ENCODE results near the gene QPCT. TPM values are rescaled to one million over a fixed set of nuclear protein-coding genes. Genes with fewer than 3 reads are reported as not detected.
"Not testable (repeated sequence)": the region's sequence is repeated elsewhere in the genome, so short reads cannot be mapped to it uniquely, and the experiment has no call there.

Gene QPCT
- polyA plus RNA-seq, 1 donor, result 9.1 TPM

GRCh38 chr2:37402636-37403035 lies 58.2 kb downstream of the QPCT start:
- no peak for DNase-seq
- peaks cover 3% of the 10 kb centered on the region for H3K27me3 ChIP-seq (ENCODE audit: control insufficient read depth, insufficient read depth, low read length)
- H3K36me3 ChIP-seq (ENCODE audit: control insufficient read depth, insufficient read depth, low read length), result no peaks in the 10 kb centered on the region
- H3K9me3 ChIP-seq (ENCODE audit: control insufficient read depth, low read depth, low read length), result no peaks in the 10 kb centered on the region
- H3K4me3 ChIP-seq (ENCODE audit: low read length), result no peak overlapping the region
- H3K4me1 ChIP-seq (ENCODE audit: control insufficient read depth, insufficient read depth, low read length), result no peaks in the 10 kb centered on the region
- 100% methylated on average over 3 of the region's 6 CpGs for WGBS (ENCODE audit: insufficient coverage, low lambda C conversion rate)
- H3K27ac ChIP-seq (ENCODE audit: low read length), result no peak overlapping the region

- Histone ChIP-seq H3K9me3 (ENCODE audit: control insufficient read depth, low read depth, low read length) (no peaks in the 10 kb centered on the region), H3K27me3 (ENCODE audit: control insufficient read depth, insufficient read depth, low read length) (peaks cover 3% of the 10 kb centered on the region), H3K27ac (ENCODE audit: low read length) (no peak overlapping the region), H3K4me1 (ENCODE audit: control insufficient read depth, insufficient read depth, low read length) (no peaks in the 10 kb centered on the region), H3K36me3 (ENCODE audit: control insufficient read depth, insufficient read depth, low read length) (no peaks in the 10 kb centered on the region), H3K4me3 (ENCODE audit: low read length) (no peak overlapping the region)
- DNase-seq, result no peak
- WGBS (ENCODE audit: insufficient coverage, low lambda C conversion rate), result no CpG with 5 or more reads among the region's 2 CpGs
Observed at GRCh38 chr2:37405781-37406180, 61.4 kb downstream of the QPCT start.

GRCh38 chr2:37412231-37412630 lies 67.8 kb downstream of the QPCT start:
- Histone ChIP-seq H3K9me3 (ENCODE audit: control insufficient read depth, low read depth, low read length) (no peaks in the 10 kb centered on the region), H3K27ac (ENCODE audit: low read length) (no peak overlapping the region), H3K36me3 (ENCODE audit: control insufficient read depth, insufficient read depth, low read length) (no peaks in the 10 kb centered on the region), H3K4me1 (ENCODE audit: control insufficient read depth, insufficient read depth, low read length) (no peaks in the 10 kb centered on the region), H3K4me3 (ENCODE audit: low read length) (no peak overlapping the region), H3K27me3 (ENCODE audit: control insufficient read depth, insufficient read depth, low read length) (no peaks in the 10 kb centered on the region)
- no peak for DNase-seq
- WGBS (ENCODE audit: insufficient coverage, low lambda C conversion rate), result 83% methylated on average over 1 of the region's 6 CpGs

GRCh38 chr2:37413911-37414469 lies 69.6 kb downstream of the QPCT start:
- H3K4me1 ChIP-seq (ENCODE audit: control insufficient read depth, insufficient read depth, low read length); DNase-seq; H3K27me3 ChIP-seq (ENCODE audit: control insufficient read depth, insufficient read depth, low read length); H3K4me3 ChIP-seq (ENCODE audit: low read length); H3K36me3 ChIP-seq (ENCODE audit: control insufficient read depth, insufficient read depth, low read length); H3K27ac ChIP-seq (ENCODE audit: low read length); H3K9me3 ChIP-seq (ENCODE audit: control insufficient read depth, low read depth, low read length): not testable (repeated sequence)
- no CpG with 5 or more reads among the region's 4 CpGs for WGBS (ENCODE audit: insufficient coverage, low lambda C conversion rate)

- Histone ChIP-seq H3K27me3 (ENCODE audit: control insufficient read depth, insufficient read depth, low read length) (no peaks in the 10 kb centered on the region), H3K4me1 (ENCODE audit: control insufficient read depth, insufficient read depth, low read length) (no peaks in the 10 kb centered on the region), H3K9me3 (ENCODE audit: control insufficient read depth, low read depth, low read length) (no peaks in the 10 kb centered on the region), H3K27ac (ENCODE audit: low read length) (no peak overlapping the region), H3K36me3 (ENCODE audit: control insufficient read depth, insufficient read depth, low read length) (no peaks in the 10 kb centered on the region), H3K4me3 (ENCODE audit: low read length) (no peak overlapping the region)
- peak; percentile 9 to 22 for DNase-seq
- 0% methylated on average over 1 of the region's 8 CpGs for WGBS (ENCODE audit: insufficient coverage, low lambda C conversion rate)
Observed at GRCh38 chr2:37414470-37414949, 70.1 kb downstream of the QPCT start.

DNA sequence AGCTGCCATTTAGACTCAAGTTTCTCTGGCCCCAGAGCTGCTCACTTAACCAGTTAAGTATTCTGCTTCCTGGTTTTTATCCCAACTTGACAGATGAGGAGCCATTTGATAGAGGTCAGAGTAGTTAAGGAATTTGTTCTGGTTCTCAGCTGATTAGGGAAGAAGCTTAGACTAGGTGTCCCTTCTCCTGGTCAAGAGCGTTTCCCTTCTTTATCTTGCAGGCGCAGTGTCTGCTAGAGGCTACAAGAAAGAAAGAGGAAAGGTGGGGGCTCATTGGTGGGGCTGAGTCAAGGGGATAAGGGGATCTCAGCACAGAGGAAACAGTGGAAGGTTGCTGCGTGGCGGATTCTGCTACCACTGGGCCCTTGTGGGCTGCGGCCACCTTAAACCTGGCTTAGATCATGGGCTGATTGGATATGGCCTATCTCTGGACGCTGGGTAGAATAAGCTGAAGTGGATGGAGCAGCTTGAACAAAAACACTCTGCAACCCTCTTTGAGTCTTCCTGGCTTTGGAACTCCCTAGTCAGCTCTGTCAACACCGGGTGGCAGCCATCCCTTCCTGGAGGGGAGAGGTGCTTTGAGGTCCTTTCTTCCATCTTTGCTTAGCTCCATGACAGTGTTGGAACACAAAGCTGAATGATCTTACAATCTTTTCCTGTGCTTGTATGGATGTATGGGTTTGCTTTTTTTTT lies 70.8 kb downstream of the QPCT start:
- DNase-seq, result no peak
- WGBS (ENCODE audit: insufficient coverage, low lambda C conversion rate), result no CpG with 5 or more reads among the region's 7 CpGs

DNA sequence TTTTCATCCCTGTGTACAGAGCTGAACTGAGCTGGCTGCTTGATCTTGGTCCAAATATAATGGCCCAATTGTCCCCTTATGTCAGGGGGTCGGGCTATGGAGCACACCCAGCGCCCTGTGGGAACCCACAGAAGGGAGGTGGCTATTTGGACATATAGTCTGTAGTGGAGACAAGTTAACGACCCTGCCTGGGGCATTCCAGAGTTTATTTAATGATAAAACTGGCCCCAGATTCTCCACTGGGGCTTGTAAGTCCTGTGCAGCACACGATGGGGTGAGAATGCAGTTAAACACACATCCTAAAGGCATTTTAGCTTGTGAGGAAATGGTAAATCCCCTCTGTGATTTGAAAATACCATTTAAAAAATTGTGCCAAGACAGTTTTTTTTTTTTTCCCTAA lies 72.9 kb downstream of the QPCT start:
- DNase-seq, result no peak
- WGBS (ENCODE audit: insufficient coverage, low lambda C conversion rate), result no CpG with 5 or more reads among the region's 4 CpGs
- no peak overlapping the region for H3K4me3 ChIP-seq (ENCODE audit: low read length)
- H3K36me3 ChIP-seq (ENCODE audit: control insufficient read depth, insufficient read depth, low read length), result no peaks in the 10 kb centered on the region
- no peaks in the 10 kb centered on the region for H3K27me3 ChIP-seq (ENCODE audit: control insufficient read depth, insufficient read depth, low read length)
- no peaks in the 10 kb centered on the region for H3K4me1 ChIP-seq (ENCODE audit: control insufficient read depth, insufficient read depth, low read length)
- H3K27ac ChIP-seq (ENCODE audit: low read length), result no peak overlapping the region
- no peaks in the 10 kb centered on the region for H3K9me3 ChIP-seq (ENCODE audit: control insufficient read depth, low read depth, low read length)

More for the DNA sequence above, 70.8 kb downstream of the QPCT start:
- H3K4me3 ChIP-seq (ENCODE audit: low read length), result no peak overlapping the region
- H3K27ac ChIP-seq (ENCODE audit: low read length), result no peak overlapping the region
- no peaks in the 10 kb centered on the region for H3K4me1 ChIP-seq (ENCODE audit: control insufficient read depth, insufficient read depth, low read length)
- H3K36me3 ChIP-seq (ENCODE audit: control insufficient read depth, insufficient read depth, low read length), result no peaks in the 10 kb centered on the region
- H3K27me3 ChIP-seq (ENCODE audit: control insufficient read depth, insufficient read depth, low read length), result no peaks in the 10 kb centered on the region
- no peaks in the 10 kb centered on the region for H3K9me3 ChIP-seq (ENCODE audit: control insufficient read depth, low read depth, low read length)

DNA sequence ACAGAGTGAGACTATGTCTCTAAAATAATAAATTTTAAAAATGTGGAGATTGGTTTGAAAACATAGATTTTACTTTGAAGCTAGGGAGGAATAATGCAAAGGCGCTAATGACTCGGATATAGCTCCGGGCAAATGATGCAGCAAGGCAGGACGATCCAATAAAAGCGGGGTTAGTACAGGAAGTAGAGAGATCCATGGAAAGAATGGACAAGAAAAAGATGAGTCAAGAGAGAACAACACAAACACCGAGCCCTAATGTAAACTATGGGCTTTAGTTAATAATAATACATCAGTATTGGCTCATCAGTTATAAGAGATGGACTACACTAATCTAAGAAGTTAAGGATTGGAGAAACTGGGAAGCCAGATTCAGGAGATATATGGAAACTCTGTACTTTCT lies 74.5 kb downstream of the QPCT start:
- DNase-seq, result no peak
- H3K4me1 ChIP-seq (ENCODE audit: control insufficient read depth, insufficient read depth, low read length), result no peaks in the 10 kb centered on the region
- WGBS (ENCODE audit: insufficient coverage, low lambda C conversion rate), result 95% methylated on average over 6 of the region's 6 CpGs
- H3K4me3 ChIP-seq (ENCODE audit: low read length), result no peak overlapping the region
- no peaks in the 10 kb centered on the region for H3K36me3 ChIP-seq (ENCODE audit: control insufficient read depth, insufficient read depth, low read length)
- H3K9me3 ChIP-seq (ENCODE audit: control insufficient read depth, low read depth, low read length), result no peaks in the 10 kb centered on the region
- H3K27ac ChIP-seq (ENCODE audit: low read length), result no peak overlapping the region
- H3K27me3 ChIP-seq (ENCODE audit: control insufficient read depth, insufficient read depth, low read length), result no peaks in the 10 kb centered on the region

DNA sequence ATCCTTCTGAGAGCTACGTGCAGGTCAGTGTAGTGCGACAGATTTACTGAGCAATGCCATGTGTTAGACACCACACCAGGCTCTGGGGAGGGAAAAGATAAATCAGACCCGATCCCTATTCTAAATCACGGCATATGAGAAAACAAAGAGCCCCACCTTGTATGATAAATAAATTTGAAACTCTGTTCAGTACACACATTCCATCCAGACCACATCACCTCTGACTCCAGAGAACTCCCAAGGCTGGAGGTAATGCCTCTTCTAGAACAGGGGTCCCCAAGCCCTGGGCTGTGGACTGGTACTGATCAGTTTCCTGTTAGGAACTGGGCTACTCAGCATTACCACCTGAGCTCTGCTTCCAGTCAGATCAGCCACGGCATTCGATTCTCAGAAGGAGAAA lies 77.3 kb downstream of the QPCT start:
- H3K27ac ChIP-seq (ENCODE audit: low read length), result no peak overlapping the region
- DNase-seq, result no peak
- no CpG with 5 or more reads among the region's 6 CpGs for WGBS (ENCODE audit: insufficient coverage, low lambda C conversion rate)

DNA sequence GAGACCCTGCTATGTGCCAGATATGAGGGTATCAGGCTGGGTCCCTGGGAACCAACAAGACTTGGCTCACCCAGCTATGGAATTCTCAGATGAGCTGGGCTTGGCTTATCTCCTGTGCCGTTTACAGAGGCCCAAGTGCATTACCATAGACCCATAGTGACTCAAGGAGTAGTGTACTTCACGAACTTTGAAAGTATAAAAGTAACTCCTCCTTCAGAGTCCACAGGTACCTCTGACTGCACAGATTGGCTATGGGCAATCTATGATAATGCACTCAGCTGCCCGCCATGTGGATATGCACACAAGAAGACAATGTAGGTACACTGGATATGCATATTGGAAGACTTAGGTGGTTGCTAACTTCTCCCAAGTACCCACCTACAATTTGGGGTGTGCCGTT lies 78.4 kb downstream of the QPCT start:
- 83% methylated on average over 1 of the region's 4 CpGs for WGBS (ENCODE audit: insufficient coverage, low lambda C conversion rate)
- H3K9me3 ChIP-seq (ENCODE audit: control insufficient read depth, low read depth, low read length), result no peaks in the 10 kb centered on the region
- no peak for DNase-seq
- H3K27me3 ChIP-seq (ENCODE audit: control insufficient read depth, insufficient read depth, low read length), result no peaks in the 10 kb centered on the region
- H3K27ac ChIP-seq (ENCODE audit: low read length), result no peak overlapping the region
- no peak overlapping the region for H3K4me3 ChIP-seq (ENCODE audit: low read length)
- H3K4me1 ChIP-seq (ENCODE audit: control insufficient read depth, insufficient read depth, low read length), result no peaks in the 10 kb centered on the region
- H3K36me3 ChIP-seq (ENCODE audit: control insufficient read depth, insufficient read depth, low read length), result no peaks in the 10 kb centered on the region

More for the DNA sequence above, 77.3 kb downstream of the QPCT start:
- Histone ChIP-seq H3K4me1 (ENCODE audit: control insufficient read depth, insufficient read depth, low read length) (no peaks in the 10 kb centered on the region), H3K27me3 (ENCODE audit: control insufficient read depth, insufficient read depth, low read length) (no peaks in the 10 kb centered on the region), H3K4me3 (ENCODE audit: low read length) (no peak overlapping the region), H3K9me3 (ENCODE audit: control insufficient read depth, low read depth, low read length) (no peaks in the 10 kb centered on the region), H3K36me3 (ENCODE audit: control insufficient read depth, insufficient read depth, low read length) (no peaks in the 10 kb centered on the region)
